Islet precursor cell (in vitro differentiated cells): ENCODE data around the gene CACTIN.
"Not testable (repeated sequence)": the region's sequence is repeated elsewhere in the genome, so short reads cannot be mapped to it uniquely, and the experiment has no call there.

Source experiments
- DNase-seq: peaks from one replicate; pipeline ENCODE4 v3.0.0-alpha.2; 2018

Gene CACTIN

DNA sequence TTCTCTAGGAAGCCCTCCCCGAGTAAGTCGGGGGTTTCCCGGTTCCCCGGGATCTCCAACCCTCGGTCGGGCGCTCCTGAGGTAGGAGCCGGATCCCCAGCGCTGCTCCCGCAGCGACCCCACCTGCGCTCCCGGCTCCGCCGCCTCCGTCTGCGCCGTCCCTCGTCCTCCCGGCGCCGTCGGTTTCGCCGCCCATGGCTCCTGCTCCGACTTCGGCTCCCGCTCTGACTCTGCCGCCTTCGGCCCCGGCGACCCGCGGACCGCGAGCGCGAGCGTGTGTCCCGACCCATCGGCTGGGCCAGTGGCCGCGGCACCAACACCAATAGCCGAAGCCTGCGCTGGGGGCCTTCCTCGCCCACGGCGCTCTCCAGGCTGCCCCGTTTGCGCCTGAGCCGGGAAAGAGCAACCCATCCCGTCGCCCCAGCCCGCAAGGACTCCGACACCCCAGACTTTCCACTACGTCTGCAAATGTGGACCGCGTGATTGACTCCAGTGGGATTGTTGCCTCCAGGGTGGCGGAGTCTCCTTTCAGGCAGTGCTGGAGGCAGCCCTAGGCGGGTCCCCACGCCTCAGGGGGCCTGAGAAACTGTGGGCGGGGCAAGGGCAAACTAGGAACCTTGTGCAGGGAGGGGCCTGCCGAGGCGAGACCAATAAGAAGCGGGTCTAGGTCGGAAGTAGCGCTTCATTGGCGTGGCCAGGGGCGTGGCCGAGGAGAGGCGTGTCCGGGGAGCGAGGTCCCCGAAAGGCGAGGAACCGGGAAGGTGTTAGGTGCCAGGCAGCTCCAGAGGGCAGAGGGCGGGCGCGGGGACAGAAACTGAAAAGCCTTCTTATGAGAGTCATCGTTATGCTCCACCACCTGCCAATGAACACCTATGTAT is at the start of gene CACTIN:
Gene CACTIN, minus strand, starts transcription at position 318 of the 878 bp plus-strand sequence. Its CDS starts 28 bp downstream, at position 290.
- peak; percentile 98 for DNase-seq

DNA sequence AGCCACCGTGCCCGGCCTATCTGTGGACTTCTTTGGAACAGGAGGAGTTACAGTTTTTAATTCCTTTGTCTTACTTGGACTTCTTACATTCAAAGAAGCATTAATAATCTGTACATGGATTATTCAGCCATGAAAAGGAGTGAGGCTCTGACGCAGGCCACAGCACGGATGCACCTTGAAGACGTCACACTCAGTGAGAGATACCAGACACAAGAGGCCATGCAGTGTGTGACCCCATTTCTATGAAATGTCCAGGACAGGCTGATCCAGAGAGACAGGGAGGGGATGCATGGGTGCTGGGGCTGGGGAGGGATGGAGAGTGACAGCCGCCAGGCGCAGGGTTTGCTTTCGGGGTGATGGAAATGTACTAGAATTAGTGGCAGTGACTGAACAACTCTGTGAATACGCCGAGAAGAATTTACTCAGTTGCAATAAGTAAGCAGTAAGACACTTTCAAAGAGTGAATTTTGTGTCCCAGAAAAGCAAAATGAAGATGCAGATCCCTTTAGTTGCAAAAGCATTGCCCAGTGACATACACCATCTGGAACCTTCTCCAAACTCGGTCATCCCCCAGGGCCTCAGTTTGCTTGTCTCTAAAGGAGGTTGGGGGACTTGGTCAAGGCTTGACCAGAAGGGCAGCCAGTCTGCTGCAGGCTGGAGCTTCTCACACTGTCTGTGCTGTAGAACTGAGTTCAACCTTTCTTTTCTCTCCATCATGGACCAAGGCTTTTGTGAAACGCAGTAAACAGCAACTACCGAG is 48.4 kb upstream of the CACTIN start:
- DNase-seq = no peak

DNA sequence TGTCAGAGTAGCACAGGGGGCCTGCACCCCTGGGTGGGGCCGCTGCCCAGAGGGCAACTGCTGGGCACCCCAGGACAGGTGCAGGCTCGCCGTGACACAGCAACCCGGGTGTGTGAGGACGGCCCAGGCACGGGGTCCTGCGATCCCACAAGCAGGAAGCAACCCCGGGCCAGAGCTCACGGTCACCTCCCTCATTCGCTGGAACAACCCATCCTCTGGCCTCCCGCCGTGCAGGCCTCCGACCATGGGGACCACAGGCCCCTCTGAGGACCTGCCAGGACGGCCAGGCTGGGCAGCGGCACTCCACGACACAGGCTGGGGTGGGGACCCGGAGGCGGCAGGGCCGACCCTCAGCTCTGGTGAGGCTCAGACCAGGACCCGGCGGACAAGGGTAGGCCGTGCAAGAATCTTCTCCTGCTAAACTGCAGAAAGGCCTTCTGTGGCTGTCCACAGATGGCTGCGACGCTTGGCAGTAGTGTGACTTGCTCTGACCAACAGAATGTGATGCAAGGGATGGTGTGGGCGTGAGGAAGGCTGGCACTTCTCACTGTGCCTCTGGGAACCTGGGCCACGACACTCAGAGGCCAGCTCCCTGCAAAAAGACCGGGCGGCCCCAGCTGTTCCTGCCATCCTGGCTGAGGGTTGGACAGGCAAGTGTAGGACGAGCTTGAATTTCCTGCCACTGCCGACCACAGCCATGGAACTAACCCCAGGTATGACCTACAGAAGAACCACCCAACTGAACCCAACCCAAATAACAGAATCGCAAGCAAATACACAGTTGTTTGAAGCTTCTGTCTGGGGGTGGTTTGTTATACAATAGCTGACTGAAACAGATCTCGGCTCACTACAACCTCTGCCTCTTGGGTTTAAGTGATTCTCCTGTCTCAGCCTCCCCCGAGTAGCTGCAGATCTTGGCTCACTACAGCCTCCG is 47.2 kb upstream of the CACTIN start:
- DNase-seq = no peak

DNA sequence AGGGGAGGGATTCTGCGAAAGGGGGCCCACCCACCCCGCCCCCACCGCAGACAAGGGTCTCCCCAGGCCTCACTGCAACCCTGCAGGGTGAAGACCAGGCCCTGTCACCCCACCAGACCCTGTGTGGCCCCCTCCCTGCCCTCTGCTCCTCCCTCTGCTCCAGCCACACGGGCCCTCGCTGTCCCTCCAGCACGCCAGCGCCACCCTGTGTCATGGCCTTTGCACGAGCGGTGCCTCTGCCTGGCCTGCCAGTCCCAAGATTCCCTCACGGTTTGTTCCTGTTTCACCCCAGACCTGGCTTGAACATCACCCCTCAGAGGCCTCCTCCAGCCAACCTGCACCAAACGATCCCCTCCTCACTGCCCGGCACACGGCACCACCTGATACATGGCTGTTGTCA is 46.4 kb upstream of the CACTIN start:
- DNase-seq = no peak

DNA sequence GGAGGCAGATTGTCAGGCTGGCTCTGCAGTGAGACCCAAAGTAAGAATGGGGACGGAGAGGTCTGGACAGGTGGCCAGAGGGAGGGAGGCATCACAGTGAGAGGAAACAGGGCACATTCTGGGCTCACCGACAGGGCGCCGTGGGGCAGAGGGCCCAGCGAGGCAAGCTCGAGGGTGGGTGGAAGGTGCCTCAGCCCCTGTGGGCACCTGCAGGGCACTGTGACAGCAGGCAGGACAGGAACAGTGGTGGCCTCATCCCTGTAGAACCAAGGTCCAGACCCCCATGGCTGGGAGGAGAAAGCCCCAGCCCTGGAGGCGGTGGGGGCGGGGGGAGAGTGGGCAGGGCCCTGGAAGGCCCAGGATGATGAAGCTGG is 46.0 kb upstream of the CACTIN start:
- no peak for DNase-seq

DNA sequence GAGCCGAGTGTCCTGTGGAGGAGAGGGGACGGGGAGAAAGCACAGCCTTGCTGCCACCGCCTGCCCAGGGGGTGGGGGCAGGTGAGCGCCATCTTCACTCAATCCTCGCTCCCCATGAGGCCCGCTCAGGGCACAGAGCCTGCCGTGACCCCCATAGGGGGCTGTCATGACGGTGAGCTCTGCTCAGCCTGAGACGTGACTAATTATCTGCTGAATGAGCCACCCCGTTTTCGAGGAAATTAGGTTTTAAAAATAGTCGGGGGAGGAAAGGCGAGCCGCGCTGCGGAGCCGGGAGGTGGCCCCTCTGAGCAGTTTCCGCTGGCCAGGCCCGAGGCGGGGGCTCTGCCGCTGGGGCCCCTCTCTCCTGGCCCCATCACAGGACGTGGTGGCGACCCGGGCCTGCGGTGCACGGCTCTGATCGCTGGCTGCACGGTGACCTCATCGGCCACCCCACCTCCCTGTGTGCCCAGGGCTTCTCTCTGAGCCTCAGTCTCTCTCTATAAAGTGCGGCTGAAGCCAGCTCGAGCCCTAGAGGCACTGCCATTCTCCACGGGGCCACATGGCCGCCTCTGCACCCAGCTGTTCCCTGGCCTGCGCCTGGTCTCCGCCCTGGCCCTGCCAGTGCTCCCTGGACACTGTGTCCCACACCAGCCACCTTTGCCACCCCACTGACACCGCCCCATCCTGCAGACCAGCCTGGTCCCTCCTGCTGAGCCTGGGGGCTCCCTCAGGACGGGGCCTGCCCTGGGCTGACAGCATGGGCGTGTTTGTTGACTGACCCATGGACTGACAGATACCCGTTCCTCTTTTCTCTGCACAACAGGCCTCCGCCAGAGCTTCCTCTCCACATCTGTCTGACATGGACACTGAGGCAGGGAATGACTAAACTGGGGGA is 45.3 kb upstream of the CACTIN start:
- DNase-seq = no peak

DNA sequence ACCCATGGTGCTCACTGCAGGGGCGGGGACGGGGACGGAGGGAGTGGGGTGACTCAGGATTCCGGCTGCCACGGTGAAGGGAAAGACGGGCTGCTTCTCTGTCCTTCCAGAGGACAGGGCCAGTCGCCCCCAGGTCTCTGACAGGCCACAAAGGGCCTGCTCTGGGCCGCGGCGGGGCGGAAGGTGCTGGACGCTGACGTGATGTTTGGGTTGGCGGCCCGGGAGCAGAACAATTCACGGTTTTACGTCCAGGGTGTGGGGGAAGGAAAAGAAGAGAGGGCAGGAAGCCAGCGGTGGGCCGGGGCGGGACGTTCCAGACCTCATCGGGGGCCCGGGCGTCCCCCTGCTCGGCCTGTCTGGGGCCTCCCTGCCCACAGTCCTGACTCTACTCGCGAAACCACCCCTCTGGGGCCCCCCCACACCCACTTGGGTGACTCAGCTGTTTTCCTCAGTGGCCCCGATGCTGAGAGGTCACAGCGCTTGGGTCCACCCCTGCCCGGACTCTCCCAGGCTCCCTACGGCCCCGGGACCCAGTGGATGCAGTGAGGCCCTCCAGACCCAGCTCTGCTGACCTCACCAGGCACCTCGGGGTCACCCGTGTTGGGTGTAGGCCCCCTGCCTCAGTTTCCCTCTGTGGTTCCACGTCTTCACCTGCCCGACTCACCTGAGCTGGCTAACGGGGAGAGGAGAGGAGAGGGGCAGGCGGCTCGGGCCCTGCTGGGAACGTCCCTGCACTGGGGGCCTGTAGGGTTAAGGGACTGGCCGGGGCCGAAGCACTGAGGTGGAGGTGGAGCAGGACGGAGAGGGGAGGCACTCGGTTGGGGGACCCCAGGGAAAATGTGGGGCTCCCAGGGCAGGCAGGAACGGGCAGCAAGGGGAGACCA is 44.4 kb upstream of the CACTIN start:
- no peak for DNase-seq

DNA sequence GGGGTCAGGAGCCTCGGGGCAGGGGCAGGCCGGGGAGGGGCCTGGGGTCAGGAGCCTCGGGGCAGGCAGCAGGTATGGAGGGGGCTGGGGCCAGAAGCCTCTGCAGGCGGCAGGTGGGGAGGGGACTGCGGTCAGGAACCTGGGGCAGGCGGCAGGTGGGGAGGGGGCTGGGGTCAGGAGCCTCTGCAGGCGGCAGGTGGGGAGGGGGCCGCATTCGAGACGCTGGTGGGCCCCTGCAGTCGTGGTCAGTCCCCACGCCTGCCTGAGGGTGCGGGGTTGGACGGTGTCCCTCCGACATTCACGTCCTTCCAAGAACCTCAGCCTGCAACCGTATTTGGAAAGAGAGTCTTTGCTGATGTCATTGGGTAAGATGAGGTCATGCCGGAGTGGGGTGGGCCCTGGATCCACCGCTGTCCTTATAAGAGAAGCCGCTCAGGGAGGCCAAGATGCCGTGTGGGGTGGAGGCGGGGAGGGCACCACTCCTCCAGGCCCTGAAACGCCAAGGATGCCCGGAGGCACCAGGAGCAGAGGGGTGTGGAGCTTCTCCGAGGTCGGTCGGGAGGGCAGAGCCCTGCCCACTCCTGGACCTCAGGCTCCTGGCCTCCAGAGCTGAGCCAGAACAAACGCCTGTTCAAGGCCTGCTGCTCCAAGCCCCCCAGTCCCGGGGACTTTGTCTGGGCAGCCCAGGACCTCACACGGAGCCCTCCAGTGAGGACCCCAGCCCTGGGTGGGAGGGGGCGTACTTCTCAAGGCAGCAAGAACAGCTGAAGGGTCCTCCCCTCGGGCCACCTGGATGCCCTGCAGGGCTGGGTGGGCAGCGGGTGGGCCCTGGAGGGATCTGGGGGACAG is 43.6 kb upstream of the CACTIN start:
- DNase-seq = peak; percentile 85

DNA sequence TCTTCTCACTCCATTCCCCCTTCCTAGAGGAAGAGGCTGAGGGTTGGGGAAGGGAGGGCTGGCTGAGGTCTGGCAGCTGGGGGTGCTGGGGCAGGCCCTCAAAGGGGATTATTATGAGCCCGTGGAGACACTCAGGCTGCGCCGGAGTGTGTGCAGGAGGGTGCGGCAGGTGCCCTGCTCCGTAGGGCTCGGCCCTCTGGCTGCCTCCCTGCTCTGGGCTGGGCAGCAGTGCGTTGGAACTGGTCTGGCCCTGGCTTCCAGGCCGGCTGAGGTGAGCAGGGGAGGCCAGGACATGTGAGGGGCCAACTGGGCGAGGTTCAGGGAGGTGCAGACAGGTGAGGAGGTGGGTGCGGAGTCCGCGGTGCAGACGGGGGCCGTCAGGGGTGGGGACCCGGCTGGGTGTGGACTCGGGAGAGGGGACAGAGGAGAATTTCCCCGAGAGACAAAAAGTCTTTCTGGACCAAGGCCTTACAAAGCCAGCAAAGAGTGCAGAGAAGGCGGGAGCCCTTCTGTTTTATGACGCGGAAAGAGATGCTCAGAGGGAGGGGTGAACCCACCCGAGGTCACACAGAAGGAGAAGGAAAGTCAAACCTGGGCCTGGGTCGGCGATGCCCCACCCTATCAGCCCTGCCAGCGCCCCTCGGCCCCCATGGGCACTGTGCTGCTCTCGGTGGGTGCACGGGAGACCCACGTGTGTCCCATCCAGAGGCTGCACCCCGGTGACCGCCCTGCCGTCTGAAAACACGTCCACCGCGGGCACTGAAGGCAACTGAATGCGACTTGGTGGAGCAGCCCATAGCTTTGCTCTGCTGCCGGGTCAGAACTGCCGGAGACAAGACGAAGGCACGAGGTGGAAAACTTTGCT is 42.7 kb upstream of the CACTIN start:
- DNase-seq = no peak

DNA sequence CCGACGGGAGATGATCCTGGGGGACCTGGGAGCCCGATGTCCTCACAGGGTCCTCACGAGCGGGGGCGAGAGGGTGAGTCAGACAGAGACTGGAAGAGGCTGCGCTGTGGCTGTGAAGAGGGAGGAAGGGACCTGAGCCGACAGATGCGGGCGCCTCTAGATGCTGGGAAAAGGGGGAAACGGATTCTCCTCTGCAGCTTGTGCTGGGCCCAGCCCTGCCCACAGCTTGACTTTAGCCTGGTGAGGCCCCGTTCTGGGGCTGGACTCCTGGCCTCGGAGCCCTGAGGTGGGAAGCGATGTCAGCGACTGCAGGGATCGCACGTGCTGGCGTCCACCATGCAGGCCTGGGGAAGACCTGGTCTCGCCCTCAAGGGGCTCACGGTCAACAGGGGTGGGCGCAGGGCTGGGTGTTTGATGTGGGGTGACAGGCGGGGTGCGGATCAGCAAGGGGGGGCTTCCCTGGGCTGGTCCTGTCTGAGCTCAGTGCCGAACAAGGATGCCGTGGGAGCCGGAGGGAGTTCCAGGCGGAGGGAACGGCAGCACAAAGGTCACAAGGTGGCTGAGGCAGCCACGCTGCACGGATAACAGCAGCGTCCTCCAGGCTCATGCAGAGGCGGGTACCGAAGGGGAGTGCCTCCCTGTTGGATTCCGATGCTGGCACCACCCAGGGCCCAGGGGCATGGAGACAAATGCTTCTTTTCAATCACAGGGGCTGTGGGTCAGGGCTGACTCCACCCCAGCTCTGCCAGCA is 41.9 kb upstream of the CACTIN start:
- no peak for DNase-seq

DNA sequence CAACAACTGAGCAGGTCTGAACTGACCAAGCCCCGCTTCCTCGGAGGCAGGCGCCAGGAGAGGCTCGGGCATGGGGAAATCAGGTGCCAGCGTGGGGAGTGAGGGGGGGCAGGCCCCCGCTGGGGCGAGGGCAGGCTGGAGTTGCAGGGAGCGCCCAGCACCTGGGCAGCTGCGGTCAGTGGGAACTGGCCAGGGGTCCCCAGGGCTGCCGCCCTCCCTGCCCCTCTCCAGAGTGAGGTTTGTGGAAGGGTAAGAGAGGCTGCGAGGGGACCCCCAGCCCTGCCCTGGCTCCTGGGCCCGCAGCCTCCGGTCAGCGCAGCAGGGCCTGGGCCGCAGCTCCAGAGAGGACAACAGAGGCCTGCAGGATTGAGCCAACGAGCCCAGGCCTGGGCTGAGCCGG is 41.2 kb upstream of the CACTIN start:
- DNase-seq = no peak

DNA sequence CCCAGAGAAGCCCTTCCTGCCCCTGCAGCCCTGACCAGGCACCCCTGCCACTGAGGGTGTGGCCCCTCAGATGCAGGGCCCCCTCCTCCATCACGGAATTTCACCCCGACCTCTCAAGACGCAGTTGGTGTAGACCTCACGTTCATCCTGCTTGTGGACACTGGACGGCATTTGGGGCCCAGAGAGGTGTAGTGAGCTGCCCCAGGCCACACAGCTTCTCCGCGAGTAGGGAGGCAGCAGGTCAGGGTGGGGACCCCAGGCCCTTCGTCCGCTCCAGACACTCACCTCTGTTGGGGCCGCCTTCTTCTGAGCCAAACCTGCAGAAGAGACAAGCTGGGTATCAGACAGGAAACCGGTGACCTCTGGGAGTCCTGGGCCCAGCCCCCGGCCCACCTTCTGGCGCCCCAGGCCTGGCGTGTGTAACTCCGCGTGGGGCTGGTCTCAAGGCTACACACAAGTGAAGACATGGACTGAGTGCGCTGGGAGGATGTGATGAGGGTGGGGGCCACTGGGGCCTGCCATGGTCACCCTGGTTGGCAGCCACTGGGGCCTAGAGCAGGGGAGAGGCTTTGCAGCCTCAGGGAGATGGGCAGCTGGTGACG is 40.5 kb upstream of the CACTIN start:
- DNase-seq = no peak

DNA sequence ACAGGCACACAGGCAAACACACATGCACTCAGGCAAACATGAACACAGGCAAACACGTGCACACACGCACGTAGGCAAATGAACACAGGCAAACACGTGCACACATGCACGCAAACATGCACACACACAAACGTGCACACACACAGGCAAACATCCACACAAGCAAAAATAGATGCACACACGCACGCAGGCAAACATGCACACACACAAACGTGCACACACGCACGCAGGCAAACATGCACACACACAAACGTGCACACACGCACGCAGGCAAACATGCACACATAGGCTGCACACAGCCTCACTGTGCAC is 39.9 kb upstream of the CACTIN start:
- DNase-seq = not testable (repeated sequence)

DNA sequence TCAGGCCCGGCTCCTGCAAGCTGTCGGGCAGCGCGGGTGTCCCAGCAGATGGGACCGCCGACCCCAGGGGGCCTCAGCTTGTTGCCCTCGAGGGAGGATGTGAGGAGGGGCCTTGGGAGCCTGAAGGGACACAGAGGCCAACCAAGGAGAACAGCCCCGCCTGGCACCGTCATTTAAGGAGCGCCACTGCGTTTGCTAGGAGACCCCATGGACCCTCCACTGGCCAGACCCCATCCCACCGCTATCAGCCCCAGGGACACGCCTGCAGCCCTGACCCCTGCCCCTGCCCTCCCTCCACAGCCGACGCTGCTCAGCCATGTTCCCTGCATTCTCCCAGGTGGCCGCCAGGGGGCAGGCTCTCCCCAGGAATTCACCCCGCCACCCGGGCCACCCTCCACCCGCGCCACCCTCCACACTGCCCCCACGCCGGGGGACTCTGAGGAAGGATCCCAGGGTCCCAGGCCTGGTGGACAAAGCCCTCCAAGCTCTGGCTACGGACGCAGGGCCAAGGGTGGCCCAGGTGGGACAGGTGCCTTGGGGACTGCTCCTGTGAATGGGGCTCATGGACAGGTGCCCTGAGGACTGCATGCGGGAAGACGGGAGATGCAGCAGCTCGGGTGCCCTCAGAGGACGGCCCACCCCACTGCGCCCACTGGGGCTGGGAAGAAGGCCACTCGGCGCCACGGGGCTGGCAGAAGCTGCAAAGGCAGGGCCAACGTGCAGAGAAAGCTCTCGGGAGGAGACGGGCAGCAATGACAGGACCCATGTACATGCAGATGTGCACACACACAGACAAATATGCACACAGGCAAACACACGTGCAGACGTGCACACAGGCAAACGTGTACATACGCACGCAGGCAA is 39.3 kb upstream of the CACTIN start:
- peak; percentile 76 for DNase-seq

DNA sequence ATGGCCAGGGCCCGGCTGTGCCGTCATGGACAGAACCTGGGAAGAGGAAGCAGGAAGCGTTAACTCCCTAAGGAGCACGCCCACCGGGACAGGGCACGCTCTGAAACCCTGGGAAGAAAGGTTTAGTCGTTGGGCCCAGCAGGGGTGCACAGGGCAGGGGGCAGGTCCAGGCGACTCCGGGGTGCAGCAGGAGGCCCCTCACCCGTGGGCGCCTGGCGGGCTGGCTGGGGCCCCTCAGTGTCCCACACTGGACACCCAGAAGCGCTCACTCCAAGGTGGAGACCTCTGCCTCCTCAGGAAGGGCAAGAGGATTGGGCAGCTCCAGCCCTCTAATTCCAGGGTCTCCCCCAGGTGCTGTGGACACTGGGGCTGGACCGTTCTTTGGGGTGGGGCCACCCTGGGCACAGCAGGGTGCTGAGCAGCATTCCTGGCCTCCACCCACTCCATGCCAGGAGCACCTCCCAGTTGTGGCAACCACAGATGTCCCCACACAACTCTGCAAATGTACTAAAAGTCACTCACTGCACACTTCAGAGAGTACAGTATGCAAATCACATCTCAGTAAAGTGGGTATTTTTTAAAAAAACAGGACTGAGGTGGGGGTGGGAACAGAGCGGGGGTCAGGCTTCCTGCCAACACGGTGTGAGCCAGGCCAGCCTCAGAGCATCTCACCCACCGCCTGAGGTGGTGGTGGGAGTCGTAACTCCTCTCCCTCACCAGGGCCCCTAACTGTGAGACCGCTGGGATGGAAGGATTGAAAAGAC is 38.5 kb upstream of the CACTIN start:
- DNase-seq = no peak

DNA sequence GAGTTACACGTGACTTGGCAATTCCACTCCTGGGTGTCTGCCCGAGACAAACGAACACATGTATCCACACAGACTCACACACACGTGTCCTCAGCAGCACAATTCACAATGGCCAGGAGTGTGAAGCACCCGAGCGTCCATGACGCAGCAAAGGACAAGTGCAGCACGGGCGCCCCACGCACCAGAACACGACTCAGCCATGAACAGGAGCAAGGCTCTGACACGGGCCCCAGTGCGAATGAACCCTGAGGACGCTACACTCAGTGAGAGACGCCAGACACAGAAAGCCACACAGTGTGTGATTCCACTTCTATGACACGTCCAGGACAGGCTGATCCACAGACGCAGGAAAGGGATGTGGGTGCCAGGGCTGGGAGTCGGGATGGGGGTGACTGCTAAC is 37.2 kb upstream of the CACTIN start:
- DNase-seq = no peak
